GM19395 (cell line): ENCODE results near the gene SLITRK3.

Experiments used
- ATAC-seq: cut with Tn5 transposase; IDR thresholded peaks from one replicate; pipeline ENCODE4 v1.9.1; 2021; ENCODE audit warnings: mild to moderate bottlenecking, moderate library complexity; ENCODE audit not compliant: unreplicated experiment

SLITRK3 gene

GRCh38 chr3:165195640-165196576, at the start of gene SLITRK3:
Gene SLITRK3 (minus strand): TSS chr3:165196384. CDS start chr3:165190830, 5,554 bp downstream.
- ATAC-seq: no peak

- no peak for ATAC-seq
Observed at GRCh38 chr3:165243597-165243996, 47.4 kb upstream of the SLITRK3 start.

GRCh38 chr3:165233501-165234195, 37.5 kb upstream of the SLITRK3 start:
- ATAC-seq: no peak

- no peak for ATAC-seq
Observed at GRCh38 chr3:165225604-165226003, 29.4 kb upstream of the SLITRK3 start.

- ATAC-seq: no peak
Observed at GRCh38 chr3:165217739-165218138, 21.6 kb upstream of the SLITRK3 start.

GRCh38 chr3:165212580-165212979, 16.4 kb upstream of the SLITRK3 start:
- no peak for ATAC-seq

- no peak for ATAC-seq
Observed at GRCh38 chr3:165211721-165212120, 15.5 kb upstream of the SLITRK3 start.

- ATAC-seq: no peak
Observed at GRCh38 chr3:165210727-165211126, 14.5 kb upstream of the SLITRK3 start.

- ATAC-seq: no peak
Observed at GRCh38 chr3:165210132-165210531, 13.9 kb upstream of the SLITRK3 start.

- ATAC-seq: peak; percentile 97
Observed at GRCh38 chr3:165206454-165207266, 10.5 kb upstream of the SLITRK3 start.

GRCh38 chr3:165204445-165204844, 8.3 kb upstream of the SLITRK3 start:
- ATAC-seq: no peak

GRCh38 chr3:165202995-165203394, 6.8 kb upstream of the SLITRK3 start:
- no peak for ATAC-seq

GRCh38 chr3:165201964-165202363, 5.8 kb upstream of the SLITRK3 start:
- no peak for ATAC-seq

GRCh38 chr3:165197481-165197800, 1.3 kb upstream of the SLITRK3 start:
- ATAC-seq: no peak

GRCh38 chr3:165196577-165197480, 645 bp upstream of the SLITRK3 start:
- ATAC-seq: no peak

GRCh38 chr3:165195241-165195639, 944 bp downstream of the SLITRK3 start:
- no peak for ATAC-seq

- ATAC-seq: no peak
Observed at GRCh38 chr3:165194511-165195240, 1.5 kb downstream of the SLITRK3 start.

GRCh38 chr3:165193366-165194254, 2.6 kb downstream of the SLITRK3 start:
- ATAC-seq: no peak
